Measurements from ENCODE around the gene TTC34.

Gene TTC34

GRCh38 chr1:2591233-2591580, 210.3 kb downstream of the TTC34 start:
- no peak overlapping the region for H3K27ac ChIP-seq
- TF ChIP-seq ZFX (IDR thresholded peaks at IDR 0.05; ENCODE audit: borderline replicate concordance), result no peak
- TF ChIP-seq CTCF (IDR thresholded peaks at IDR 0.05), result no peak

DNA sequence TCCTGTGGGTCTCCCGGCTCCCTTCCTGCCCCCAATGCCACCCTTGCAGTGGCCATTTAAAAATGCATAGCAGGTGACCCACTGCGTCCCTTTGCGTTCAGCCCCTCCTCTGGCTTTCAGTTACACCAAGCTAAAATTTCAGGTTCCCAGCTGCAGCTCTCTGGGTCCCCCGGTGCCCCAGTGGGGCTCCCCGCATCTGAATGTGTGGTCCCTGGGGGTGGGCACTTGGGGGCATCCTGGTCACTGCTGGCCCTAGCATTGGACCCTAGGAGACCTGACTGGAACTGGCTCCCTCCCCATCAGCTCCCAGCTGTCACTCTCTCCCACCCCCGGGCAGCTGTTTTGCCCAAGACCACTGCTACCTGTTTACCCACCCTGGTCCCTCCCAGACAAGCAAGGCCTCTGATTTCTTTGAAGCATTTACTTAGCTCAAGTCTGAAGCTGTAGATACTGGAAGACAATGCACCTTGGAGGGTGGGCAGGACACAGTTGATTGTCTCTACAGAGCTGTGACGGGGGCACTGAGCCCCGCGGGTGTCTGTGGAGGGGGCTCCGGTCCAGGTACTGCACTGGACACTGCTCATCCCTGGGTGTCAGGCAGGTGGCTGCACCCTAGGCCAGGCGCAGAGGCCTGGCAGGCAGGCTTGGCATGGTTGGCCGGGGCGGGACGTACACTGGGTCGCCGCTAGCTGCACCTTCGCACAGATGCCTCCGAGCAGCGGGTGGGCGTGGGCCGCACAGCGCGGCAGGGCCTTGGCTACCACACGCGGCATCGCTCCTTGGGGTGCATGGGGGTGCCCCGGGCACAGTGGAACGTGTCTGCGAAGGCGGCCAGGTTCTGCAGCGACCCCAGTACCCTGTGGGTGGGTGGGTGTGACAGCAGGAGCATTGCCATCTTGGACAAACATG, 211.0 kb downstream of the TTC34 start:
- TF ChIP-seq CTCF (IDR thresholded peaks at IDR 0.05), result no peak
- H3K27ac ChIP-seq, result no peak overlapping the region

DNA sequence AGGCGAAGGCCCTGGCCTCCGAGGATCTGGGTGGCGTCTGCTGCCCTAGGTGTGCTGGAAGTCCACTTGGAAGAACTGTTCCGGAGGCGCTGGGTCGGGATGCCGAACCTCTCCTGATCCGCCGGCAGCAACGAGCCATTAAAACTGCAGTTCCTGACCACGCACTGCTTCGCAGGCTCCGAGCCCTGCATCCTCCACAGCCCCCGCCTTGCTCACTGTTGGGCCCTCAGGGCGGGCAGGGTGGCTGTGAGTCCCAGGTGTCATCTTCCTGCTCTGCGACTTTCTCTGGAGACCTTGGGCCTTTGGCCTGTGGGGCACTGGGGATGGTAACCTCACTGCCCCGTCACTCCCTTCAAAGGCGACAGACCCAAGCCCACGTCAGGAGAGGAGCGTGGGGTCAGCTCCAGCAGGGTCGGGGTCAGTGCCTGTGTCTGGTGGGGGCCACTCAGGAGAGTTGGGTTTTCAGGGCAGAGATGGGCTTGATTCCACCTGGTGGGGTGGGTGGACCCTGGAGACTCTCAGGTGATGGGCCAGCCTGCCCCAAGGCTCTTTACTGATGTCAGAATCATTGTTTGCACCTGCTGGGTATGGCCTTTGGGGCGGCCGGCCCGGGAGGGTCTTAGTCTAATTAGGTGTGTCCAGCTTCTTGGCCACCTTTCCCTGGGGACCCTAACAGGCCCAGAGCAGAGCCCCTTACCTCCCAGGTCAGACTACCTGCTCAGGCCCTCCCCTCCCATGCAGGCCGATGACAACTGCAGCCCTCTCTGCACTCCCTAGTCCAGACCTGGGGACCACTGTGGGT, 211.9 kb downstream of the TTC34 start:
- TF ChIP-seq CTCF (IDR thresholded peaks at IDR 0.05), result no peak
- no peak for TF ChIP-seq ZFX (IDR thresholded peaks at IDR 0.05; ENCODE audit: borderline replicate concordance)

DNA sequence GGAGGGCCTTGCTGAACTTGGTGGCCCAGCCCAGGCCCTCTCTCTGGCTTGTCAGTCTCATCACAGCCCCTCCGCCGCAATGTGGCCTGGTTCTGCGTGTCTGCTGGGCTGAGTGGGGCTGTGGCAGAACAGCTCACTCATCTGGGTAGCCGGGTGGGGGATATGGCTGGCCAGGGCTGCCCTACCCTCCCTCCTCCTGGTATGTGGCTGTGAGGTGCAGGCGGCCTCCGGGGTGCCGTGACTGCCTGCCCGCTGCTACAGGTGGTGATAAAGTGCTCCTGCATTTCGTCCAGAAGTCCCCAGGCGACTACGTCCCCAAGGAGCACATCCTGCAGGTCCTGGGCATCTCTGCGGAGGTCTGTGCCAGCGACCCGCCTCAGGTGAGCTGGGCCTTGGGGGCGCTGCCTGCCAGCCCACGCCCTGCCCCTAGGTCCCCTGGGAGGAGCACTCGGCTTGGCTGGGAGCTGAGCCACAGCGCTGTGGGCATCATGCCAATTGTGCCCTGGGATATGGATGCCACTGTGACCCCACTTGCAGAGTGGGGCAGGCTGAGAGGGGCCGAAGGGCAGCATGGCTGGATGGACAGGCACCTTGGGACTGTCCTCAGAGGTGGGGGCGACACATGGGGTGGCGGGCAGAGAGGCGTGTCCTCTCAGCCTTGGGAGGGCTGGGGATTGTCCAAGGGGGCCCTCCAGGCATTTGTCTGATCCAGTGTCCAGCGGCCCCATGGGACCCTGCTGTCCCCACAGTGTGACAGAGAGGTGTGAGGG, 212.6 kb downstream of the TTC34 start:
- TF ChIP-seq CTCF (IDR thresholded peaks at IDR 0.05) (no peak), ZFX (IDR thresholded peaks at IDR 0.05; ENCODE audit: borderline replicate concordance) (no peak)
- no peak overlapping the region for H3K27ac ChIP-seq

More for the DNA sequence above, 211.9 kb downstream of the TTC34 start:
- H3K27ac ChIP-seq, result no peak overlapping the region

- H3K27ac ChIP-seq, result no peak overlapping the region
- TF ChIP-seq ZFX (IDR thresholded peaks at IDR 0.05; ENCODE audit: borderline replicate concordance) (no peak), CTCF (IDR thresholded peaks at IDR 0.05) (no peak)
Observed at GRCh38 chr1:2587860-2588571, 213.5 kb downstream of the TTC34 start.

DNA sequence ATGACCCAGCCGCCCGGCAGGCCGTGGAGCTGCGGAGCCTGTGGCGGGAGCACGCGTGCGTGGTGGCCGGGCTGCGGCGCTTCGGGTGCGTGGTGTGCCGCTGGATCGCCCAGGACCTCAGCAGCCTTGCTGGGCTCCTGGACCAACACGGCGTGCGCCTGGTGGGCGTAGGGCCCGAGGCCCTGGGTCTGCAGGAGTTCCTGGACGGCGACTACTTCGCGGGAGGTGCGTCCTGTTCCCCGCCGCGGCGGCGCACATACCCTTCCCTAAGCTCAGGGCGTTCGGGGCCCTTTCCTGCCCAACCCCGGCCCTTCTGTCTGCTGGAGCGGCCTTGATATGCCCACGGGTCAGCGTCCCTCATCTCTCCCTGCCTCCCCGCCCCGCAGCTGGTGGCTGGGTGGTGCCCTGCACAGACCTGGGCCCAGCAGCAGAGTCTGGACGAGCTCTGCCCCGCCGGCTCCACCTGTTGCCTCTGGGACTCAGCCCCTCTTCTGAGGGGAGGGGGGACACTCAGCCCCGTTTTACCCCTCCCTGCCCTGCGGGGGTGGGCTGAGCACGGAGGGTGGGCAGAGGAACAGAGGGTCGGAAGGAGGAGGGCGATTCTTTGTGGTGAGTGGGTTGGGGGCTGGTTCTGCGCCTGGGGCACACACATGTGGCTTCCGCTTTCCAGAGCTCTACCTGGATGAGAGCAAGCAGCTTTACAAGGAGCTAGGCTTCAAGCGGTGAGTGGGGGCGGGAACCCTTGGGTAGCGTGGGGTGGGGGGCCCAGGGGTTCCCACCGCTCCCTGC, 214.2 kb downstream of the TTC34 start:
- no peak for TF ChIP-seq CTCF (IDR thresholded peaks at IDR 0.05)
- no peak for TF ChIP-seq ZFX (IDR thresholded peaks at IDR 0.05; ENCODE audit: borderline replicate concordance)
- peak overlapping the region; percentile 84 for H3K27ac ChIP-seq
